Uterus (tissue), 4 donors: ENCODE data around the gene SLC34A2. TPM values are rescaled to one million over a fixed set of nuclear protein-coding genes. Genes with fewer than 3 reads are reported as not detected.

Experiments used
- DNase-seq, 2 donors: peaks; one replicate each; pipeline ENCODE4 v3.0.0-alpha.2; 2019 to 2020
- H3K27ac ChIP-seq, 2 donors: fragments of 200-600 bp; sonication (generic); 1 replicate in 1 of 2; 2 replicates in 1 of 2; pipeline ENCODE4 v1.5.1; 2016 to 2018
- H3K27me3 ChIP-seq, 2 donors: fragments of 200-600 bp; sonication (generic); one replicate each; pipeline ENCODE4 v1.5.1; 2018 to 2019; ENCODE audit warnings: control low read depth in 1 of 2
- H3K36me3 ChIP-seq, 2 donors: fragments of 200-600 bp; sonication (generic); one replicate each; pipeline ENCODE4 v1.5.1; 2019; ENCODE audit warnings: control low read depth in 1 of 2
- H3K4me1 ChIP-seq, 2 donors: fragments of 200-600 bp; sonication (generic); one replicate each; pipeline ENCODE4 v1.5.1; 2018 to 2019; ENCODE audit warnings: control low read depth in 1 of 2
- H3K4me3 ChIP-seq, 2 donors: fragments of 200-600 bp; sonication (generic); 1 replicate in 1 of 2; 2 replicates in 1 of 2; pipeline ENCODE4 v1.5.1; 2018 to 2019; ENCODE audit warnings: mild to moderate bottlenecking in 1 of 2
- H3K9me3 ChIP-seq, 2 donors: fragments of 200-600 bp; sonication (generic); one replicate each; pipeline ENCODE4 v1.5.1; 2019; ENCODE audit warnings: control low read depth in 1 of 2
- POLR2A ChIP-seq, 2 donors: fragments of 450-650 bp; IDR thresholded peaks; one replicate each; pipeline ENCODE4 v1.6.1; 2016; ENCODE audit warnings: antibody characterized with exemption in 2 of 2, mild to moderate bottlenecking in 1 of 2, moderate library complexity in 1 of 2
- intact Hi-C: fragments of 100-400 bp; cut with DNase I; formaldehyde crosslinking; loops from one replicate; pipeline ENCODE4 v1.15.1; 2023; ENCODE audit warnings: low total_unique reads
- total RNA-seq, 4 donors: library from RNA; depleted of rRNA in 3 of 4; stranded (reverse); fragments of >200 nt in 3 of 4; gene quantifications; one replicate each; pipeline versions ENCODE4 v1.1.0 to v1.2.4, GENCODE V29; 2014 to 2023
- TF ChIP-seq, protein P1 (sequence below), 4 experiments: fragments of 200-600 bp in 2 of 4; fragments of 450-650 bp in 2 of 4; sonication (generic) in 2 of 4; IDR thresholded peaks; one replicate each; pipeline ENCODE4 v1.5.1; 2016 to 2019; ENCODE audit warnings: antibody characterized with exemption in 4 of 4, mild to moderate bottlenecking in 2 of 4, moderate library complexity in 1 of 4
- donor health status: DM: yes; HTN: yes; CAD: no.

Gene SLC34A2
- total RNA-seq, 4 donors from 2014 or later = 2.6 to 31.2 (median 4.1) TPM; not detected in 1

DNA sequence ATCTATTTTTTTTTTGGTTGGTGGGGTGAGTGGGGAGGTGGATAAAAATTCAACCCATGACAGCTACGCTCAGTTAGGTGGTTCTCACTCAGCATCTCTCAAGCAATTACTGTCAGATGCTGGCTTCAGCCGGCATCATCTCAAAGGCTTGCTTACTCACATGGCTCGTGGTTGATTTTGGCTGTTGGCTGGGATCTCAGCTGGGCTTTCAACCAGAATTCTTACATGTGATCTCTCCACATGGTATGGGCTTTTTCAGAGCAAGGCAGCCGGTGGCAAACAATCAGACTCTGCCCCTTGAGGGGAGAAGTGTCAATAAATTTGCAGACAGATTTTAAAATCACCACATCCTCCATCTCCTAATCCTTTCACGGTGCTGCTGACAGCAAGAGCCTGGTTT, 47.2 kb downstream of the SLC34A2 start:
- H3K9me3 ChIP-seq = no peaks in the 10 kb centered on the region
- TF ChIP-seq, protein P1, sequence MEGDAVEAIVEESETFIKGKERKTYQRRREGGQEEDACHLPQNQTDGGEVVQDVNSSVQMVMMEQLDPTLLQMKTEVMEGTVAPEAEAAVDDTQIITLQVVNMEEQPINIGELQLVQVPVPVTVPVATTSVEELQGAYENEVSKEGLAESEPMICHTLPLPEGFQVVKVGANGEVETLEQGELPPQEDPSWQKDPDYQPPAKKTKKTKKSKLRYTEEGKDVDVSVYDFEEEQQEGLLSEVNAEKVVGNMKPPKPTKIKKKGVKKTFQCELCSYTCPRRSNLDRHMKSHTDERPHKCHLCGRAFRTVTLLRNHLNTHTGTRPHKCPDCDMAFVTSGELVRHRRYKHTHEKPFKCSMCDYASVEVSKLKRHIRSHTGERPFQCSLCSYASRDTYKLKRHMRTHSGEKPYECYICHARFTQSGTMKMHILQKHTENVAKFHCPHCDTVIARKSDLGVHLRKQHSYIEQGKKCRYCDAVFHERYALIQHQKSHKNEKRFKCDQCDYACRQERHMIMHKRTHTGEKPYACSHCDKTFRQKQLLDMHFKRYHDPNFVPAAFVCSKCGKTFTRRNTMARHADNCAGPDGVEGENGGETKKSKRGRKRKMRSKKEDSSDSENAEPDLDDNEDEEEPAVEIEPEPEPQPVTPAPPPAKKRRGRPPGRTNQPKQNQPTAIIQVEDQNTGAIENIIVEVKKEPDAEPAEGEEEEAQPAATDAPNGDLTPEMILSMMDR (IDR thresholded peaks at IDR 0.05) = no peak
- no peak for TF ChIP-seq POLR2A (IDR thresholded peaks at IDR 0.05)
- no peaks in the 10 kb centered on the region for H3K27me3 ChIP-seq
- DNase-seq = no peak
- H3K27ac ChIP-seq = no peak overlapping the region
- no peak overlapping the region for H3K4me3 ChIP-seq
- no peaks in the 10 kb centered on the region for H3K4me1 ChIP-seq
- no peaks in the 10 kb centered on the region for H3K36me3 ChIP-seq
- intact Hi-C loops = no loop called here

DNA sequence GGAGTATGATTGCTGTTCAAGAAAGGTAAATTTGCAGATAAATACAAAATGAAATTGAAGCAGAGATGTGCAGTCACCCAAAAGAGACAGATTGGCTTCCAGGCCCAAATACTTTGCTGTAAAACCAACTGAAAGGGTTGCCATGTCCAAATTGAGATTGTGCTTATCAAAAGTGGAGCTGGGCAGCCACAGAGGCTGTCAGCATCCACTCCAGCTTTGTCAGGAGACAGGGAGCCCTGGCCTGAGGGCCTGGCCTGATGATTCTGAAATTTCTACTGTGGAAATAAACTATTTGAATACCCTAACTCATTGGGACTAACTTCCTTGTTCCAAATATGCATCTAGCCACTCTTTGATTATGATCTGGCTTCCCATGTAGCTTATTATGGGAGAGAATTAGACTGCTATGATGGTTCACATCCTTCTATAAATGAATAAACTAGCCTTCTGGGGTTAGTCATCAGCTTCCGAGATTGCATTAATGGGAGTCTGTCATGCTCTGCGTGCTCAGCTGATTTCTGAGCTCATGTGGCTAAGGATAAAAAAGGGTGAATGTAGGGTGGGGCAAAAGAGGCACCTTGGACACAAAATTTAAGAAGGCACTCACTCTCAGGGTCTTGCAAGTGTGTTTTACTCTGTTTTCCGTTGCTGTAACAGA, 48.2 kb downstream of the SLC34A2 start:
- no peaks in the 10 kb centered on the region for H3K27me3 ChIP-seq
- no peak for DNase-seq
- no peak overlapping the region for H3K4me3 ChIP-seq
- no peak overlapping the region for H3K27ac ChIP-seq
- H3K4me1 ChIP-seq = no peaks in the 10 kb centered on the region
- no peak for TF ChIP-seq POLR2A (IDR thresholded peaks at IDR 0.05)
- TF ChIP-seq, protein P1 (IDR thresholded peaks at IDR 0.05) = no peak
- intact Hi-C loops = no loop called here
- no peaks in the 10 kb centered on the region for H3K36me3 ChIP-seq
- H3K9me3 ChIP-seq = no peaks in the 10 kb centered on the region

DNA sequence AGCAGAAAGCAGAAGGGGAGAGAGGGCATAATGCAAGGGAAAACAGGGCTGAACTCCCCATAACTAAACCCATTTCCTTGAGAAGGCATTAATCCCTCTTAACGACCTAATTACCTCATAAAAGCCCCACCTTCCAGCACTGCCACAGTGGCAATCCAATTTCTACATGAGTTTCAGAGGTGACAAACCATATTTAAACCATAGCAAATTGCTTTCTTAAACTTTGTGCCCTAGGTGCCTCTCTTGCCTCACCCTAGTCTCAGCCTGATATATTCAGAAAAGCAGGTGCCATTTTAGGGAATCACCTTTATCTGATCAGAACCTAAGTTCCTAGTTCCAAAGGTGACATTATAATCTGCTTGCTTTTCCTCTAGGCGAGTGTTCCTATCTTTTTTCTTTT, 48.9 kb downstream of the SLC34A2 start:
- TF ChIP-seq POLR2A (IDR thresholded peaks at IDR 0.05) = no peak
- TF ChIP-seq, protein P1 (IDR thresholded peaks at IDR 0.05) = no peak
- H3K27me3 ChIP-seq = no peaks in the 10 kb centered on the region
- DNase-seq = no peak
- H3K9me3 ChIP-seq = no peaks in the 10 kb centered on the region
- H3K36me3 ChIP-seq = no peaks in the 10 kb centered on the region
- H3K4me1 ChIP-seq = no peaks in the 10 kb centered on the region
- H3K4me3 ChIP-seq = no peak overlapping the region
- H3K27ac ChIP-seq = no peak overlapping the region
- intact Hi-C loops = no loop called here

DNA sequence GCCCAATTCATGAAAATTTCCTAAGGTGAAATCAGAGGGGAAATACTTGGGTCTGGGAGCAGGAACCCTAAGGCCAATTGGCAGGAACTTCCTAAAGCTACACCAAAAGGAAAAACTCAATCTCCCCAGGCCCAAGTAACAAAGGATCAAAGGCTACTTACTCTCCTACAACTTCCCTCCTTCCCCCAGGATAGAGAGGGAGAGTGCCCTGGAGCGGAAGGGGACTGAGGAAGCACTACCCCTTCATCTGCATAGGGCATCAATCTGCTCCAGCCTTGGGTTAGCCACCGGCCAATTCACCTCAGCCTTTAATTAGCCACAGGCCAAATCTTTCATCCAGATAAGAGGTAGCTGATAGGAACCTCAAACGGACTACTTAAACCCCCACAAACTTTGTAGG, 55.0 kb downstream of the SLC34A2 start:
- H3K9me3 ChIP-seq = no peaks in the 10 kb centered on the region
- no peak overlapping the region for H3K4me3 ChIP-seq
- H3K36me3 ChIP-seq = no peaks in the 10 kb centered on the region
- no peaks in the 10 kb centered on the region for H3K27me3 ChIP-seq
- TF ChIP-seq POLR2A (IDR thresholded peaks at IDR 0.05) = no peak
- TF ChIP-seq, protein P1 (IDR thresholded peaks at IDR 0.05) = no peak
- DNase-seq = no peak
- no peak overlapping the region for H3K27ac ChIP-seq
- intact Hi-C loops = no loop called here
- no peaks in the 10 kb centered on the region for H3K4me1 ChIP-seq

DNA sequence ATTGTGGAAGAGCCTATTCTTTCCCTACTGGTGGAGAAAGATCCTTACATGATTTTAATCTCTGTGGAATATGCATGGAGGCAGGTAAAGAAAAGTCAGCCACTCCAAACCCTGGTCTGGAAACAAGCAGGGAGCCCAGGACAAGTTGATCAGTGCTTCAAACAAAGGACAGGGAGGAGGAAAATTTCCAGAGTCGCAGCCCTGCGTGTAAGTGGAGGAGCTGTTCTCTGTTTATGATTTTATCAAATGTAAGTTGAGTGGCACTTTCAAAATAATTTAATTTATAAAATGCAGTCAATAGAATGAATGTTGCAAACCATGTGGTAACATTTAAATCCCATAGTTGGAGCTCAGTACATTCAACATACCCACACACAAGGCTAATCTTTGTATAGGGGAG, 57.0 kb downstream of the SLC34A2 start:
- no peak overlapping the region for H3K4me3 ChIP-seq
- H3K4me1 ChIP-seq = no peaks in the 10 kb centered on the region
- H3K36me3 ChIP-seq = no peaks in the 10 kb centered on the region
- H3K9me3 ChIP-seq = no peaks in the 10 kb centered on the region
- H3K27ac ChIP-seq = no peak overlapping the region
- intact Hi-C loops = no loop called here
- TF ChIP-seq, protein P1 (IDR thresholded peaks at IDR 0.05) = no peak
- TF ChIP-seq POLR2A (IDR thresholded peaks at IDR 0.05) = no peak
- no peaks in the 10 kb centered on the region for H3K27me3 ChIP-seq
- DNase-seq = no peak
